ENCODE results near the gene PDE4D. TPM values are rescaled to one million over a fixed set of nuclear protein-coding genes. Genes with fewer than 3 reads are reported as not detected.

The PDE4D gene
- total and polyA plus RNA-seq, 11 donors: 5.2 to 68.3 (median 42.1) TPM

DNA sequence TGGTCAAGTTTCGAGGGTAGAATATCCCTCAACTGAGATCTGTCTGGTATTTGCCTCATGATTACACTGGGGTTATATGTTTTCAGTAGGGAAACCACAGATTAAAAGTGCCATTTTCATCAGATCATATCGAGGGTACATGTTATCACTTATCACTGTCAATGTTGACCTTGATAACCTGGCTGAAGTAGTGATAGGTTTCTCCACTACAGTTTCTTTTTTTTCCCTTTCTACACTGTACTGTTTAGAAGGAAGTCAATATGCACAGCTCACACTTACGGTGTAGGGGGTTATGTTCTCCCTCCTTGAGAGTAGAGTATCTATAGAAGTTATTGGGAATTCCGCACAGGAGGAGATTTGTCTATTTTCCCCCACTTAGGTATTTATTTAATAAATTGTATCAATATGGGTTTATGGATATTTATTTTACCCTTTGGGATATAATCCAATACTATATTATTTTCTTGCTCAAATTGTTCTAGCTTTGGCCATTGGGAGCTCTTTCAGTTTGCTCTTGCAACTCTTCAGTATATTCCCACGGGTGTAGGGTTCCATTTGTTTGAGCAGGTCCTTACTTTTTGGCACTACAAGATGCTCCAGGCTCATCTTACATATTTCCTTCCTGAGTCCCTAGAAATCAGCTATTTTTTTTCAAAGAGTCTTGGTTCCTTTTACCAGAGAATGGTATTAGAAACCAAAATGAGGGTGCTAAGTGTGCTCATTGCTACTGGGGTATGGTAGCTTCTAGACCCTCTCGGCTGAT, 866.2 kb downstream of the PDE4D start:
- Histone ChIP-seq H3K27ac (peak overlapping the region in 1 of 12 donors; percentile 36), H3K9me3 (peaks cover 0 to 16% (median 0%) of the 10 kb centered on the region in 12 donors), H3K36me3 (peaks cover 0 to 7% (median 0%) of the 10 kb centered on the region in 9 donors), H3K4me1 (peaks cover 0 to 6% (median 0%) of the 10 kb centered on the region in 12 donors), H3K4me3 (no peak overlapping the region), H3K27me3 (no peaks in the 10 kb centered on the region)
- DNase-seq: no peak
- 89 to 92% (median 92%) methylated on average over 6 of the region's 6 CpGs for WGBS, 4 donors
- intact Hi-C loops (cut with DNase I): no loop called here
- TF ChIP-seq POLR2A (IDR thresholded peaks at IDR 0.05): no peak
- TF ChIP-seq, protein P1, sequence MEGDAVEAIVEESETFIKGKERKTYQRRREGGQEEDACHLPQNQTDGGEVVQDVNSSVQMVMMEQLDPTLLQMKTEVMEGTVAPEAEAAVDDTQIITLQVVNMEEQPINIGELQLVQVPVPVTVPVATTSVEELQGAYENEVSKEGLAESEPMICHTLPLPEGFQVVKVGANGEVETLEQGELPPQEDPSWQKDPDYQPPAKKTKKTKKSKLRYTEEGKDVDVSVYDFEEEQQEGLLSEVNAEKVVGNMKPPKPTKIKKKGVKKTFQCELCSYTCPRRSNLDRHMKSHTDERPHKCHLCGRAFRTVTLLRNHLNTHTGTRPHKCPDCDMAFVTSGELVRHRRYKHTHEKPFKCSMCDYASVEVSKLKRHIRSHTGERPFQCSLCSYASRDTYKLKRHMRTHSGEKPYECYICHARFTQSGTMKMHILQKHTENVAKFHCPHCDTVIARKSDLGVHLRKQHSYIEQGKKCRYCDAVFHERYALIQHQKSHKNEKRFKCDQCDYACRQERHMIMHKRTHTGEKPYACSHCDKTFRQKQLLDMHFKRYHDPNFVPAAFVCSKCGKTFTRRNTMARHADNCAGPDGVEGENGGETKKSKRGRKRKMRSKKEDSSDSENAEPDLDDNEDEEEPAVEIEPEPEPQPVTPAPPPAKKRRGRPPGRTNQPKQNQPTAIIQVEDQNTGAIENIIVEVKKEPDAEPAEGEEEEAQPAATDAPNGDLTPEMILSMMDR (IDR thresholded peaks at IDR 0.05): no peak
- ATAC-seq: no peak

DNA sequence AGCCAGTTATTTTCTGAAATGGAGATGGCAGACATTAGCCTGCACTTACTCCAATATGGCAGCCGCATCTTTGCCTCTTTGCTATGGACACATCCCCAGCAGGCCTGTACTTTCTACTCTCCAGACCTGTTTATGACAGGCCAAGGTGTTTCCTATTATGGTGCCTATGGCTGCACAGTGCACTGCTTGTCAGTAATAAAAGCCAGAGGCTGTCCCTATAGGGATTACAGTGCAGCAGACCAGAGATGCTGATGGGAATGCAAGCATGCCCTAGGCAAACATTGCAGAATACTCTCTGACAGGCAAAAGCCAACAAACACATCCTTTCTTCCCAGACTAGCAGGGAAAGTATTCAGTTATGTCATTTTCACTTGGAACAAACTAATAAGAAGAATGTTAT, 867.8 kb downstream of the PDE4D start:
- ATAC-seq: peak; percentile 27 to 50 (median 40)

GRCh38 chr5:59021837-59022514, 871.5 kb downstream of the PDE4D start:
- Histone ChIP-seq H3K4me1 (peaks cover 0 to 21% (median 0%) of the 10 kb centered on the region in 12 donors), H3K4me3 (no peak overlapping the region), H3K27ac (peak overlapping the region in 1 of 12 donors; percentile 63), H3K9me3 (peaks cover 0 to 6% (median 0%) of the 10 kb centered on the region in 12 donors), H3K36me3 (peaks cover 0 to 7% (median 0%) of the 10 kb centered on the region in 9 donors), H3K27me3 (no peaks in the 10 kb centered on the region)
- ATAC-seq: peak in 3 of 4 donors; percentile 41 to 58 (median 57)
- DNase-seq: peak in 4 of 5 donors; percentile 23 to 74 (median 58)
- intact Hi-C loops (cut with DNase I): no loop called here
- 74 to 76% (median 75%) methylated on average over 7 of the region's 7 CpGs for WGBS, 4 donors
- TF ChIP-seq, protein P1 (IDR thresholded peaks at IDR 0.05): no peak
- no peak for TF ChIP-seq POLR2A (IDR thresholded peaks at IDR 0.05)

More for the DNA sequence above, 867.8 kb downstream of the PDE4D start:
- DNase-seq: no peak
- WGBS, 4 donors: 88 to 97% (median 95%) methylated on average over 1 of the region's 1 CpG
- H3K36me3 ChIP-seq: peaks cover 0 to 7% (median 0%) of the 10 kb centered on the region in 9 donors
- no peak overlapping the region for H3K4me3 ChIP-seq
- H3K9me3 ChIP-seq: peaks cover 0 to 16% (median 0%) of the 10 kb centered on the region in 12 donors
- intact Hi-C loops (cut with DNase I): no loop called here
- no peaks in the 10 kb centered on the region for H3K27me3 ChIP-seq
- H3K27ac ChIP-seq: peak overlapping the region in 1 of 12 donors; percentile 41
- H3K4me1 ChIP-seq: peaks cover 0 to 15% (median 0%) of the 10 kb centered on the region in 12 donors
- no peak for TF ChIP-seq POLR2A (IDR thresholded peaks at IDR 0.05)
- TF ChIP-seq, protein P1 (IDR thresholded peaks at IDR 0.05): no peak

DNA sequence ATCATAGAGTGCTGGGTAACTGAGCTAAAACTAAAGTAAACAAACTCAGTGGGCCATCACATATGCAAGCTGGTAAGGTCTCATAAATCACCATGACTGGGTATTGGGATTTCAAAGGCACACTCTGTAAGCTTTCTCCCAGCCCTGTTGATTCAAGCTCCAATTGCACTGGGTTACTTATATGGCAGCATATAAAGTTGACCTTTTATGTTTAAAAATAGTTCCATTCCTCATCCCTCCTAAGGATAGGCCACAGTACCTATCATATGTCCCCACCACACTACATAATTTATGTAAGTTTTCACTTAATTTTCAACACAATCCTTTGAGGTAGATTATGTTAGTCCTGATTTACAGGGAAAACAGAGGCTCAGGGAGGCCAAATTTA, 872.2 kb downstream of the PDE4D start:
- DNase-seq (no peak), ATAC-seq (peak in 2 of 4 donors; percentile 11 to 16)
- H3K4me1 ChIP-seq: peaks cover 0 to 21% (median 0%) of the 10 kb centered on the region in 12 donors
- intact Hi-C loops (cut with DNase I): no loop called here
- H3K27ac ChIP-seq: peak overlapping the region in 1 of 12 donors; percentile 63
- H3K4me3 ChIP-seq: no peak overlapping the region
- peaks cover 0 to 6% (median 0%) of the 10 kb centered on the region in 12 donors for H3K9me3 ChIP-seq
- H3K27me3 ChIP-seq: no peaks in the 10 kb centered on the region
- TF ChIP-seq, protein P1 (IDR thresholded peaks at IDR 0.05): no peak
- H3K36me3 ChIP-seq: peaks cover 0 to 9% (median 0%) of the 10 kb centered on the region in 9 donors

All from heart left ventricle (tissue), 16 donors.